ENCODE results near the gene NCOA7. TPM values are rescaled to one million over a fixed set of nuclear protein-coding genes. Genes with fewer than 3 reads are reported as not detected.
"Not testable (repeated sequence)": the region's sequence is repeated elsewhere in the genome, so short reads cannot be mapped to it uniquely, and the experiment has no call there.

The NCOA7 gene
- total RNA-seq, 1 donor from 2014 or later = 69.0 TPM

GRCh38 chr6:125848286-125848685 is 57.5 kb downstream of the NCOA7 start:
- ATAC-seq = not testable (repeated sequence)

GRCh38 chr6:125850361-125850760 is 59.6 kb downstream of the NCOA7 start:
- intact Hi-C loops (cut with DNase I) = no loop called here

More at GRCh38 chr6:125848286-125848685, 57.5 kb downstream of the NCOA7 start:
- DNase-seq (ENCODE audit: low spot score); intact Hi-C loops (cut with DNase I): not testable (repeated sequence)

GRCh38 chr6:125852587-125852986 is 61.8 kb downstream of the NCOA7 start:
- DNase-seq (ENCODE audit: low spot score) (no peak), ATAC-seq (no peak)
- intact Hi-C loops (cut with DNase I) = no loop called here

More at GRCh38 chr6:125850361-125850760, 59.6 kb downstream of the NCOA7 start:
- ATAC-seq (no peak), DNase-seq (ENCODE audit: low spot score) (no peak)

- intact Hi-C loops (cut with DNase I) = no loop called here
- no peak for ATAC-seq
- DNase-seq (ENCODE audit: low spot score) = no peak
These were observed 62.4 kb downstream of the NCOA7 start for GRCh38 chr6:125853168-125853567.

- intact Hi-C loops (cut with DNase I) = no loop called here
- ATAC-seq (no peak), DNase-seq (ENCODE audit: low spot score) (no peak)
These were observed 63.0 kb downstream of the NCOA7 start for GRCh38 chr6:125853756-125854155.

GRCh38 chr6:125854355-125854754 is 63.6 kb downstream of the NCOA7 start:
- intact Hi-C loops (cut with DNase I) = no loop called here
- DNase-seq (ENCODE audit: low spot score) = no peak
- no peak for ATAC-seq

GRCh38 chr6:125855783-125856182 is 65.0 kb downstream of the NCOA7 start:
- no peak for ATAC-seq
- DNase-seq (ENCODE audit: low spot score) = no peak
- intact Hi-C loops (cut with DNase I) = no loop called here

GRCh38 chr6:125857846-125858245 is 67.1 kb downstream of the NCOA7 start:
- ATAC-seq = no peak
- intact Hi-C loops (cut with DNase I) = no loop called here
- no peak for DNase-seq (ENCODE audit: low spot score)

- DNase-seq (ENCODE audit: low spot score) (no peak), ATAC-seq (peak; percentile 89)
- intact Hi-C loops (cut with DNase I) = no loop called here
These were observed 67.9 kb downstream of the NCOA7 start for GRCh38 chr6:125858427-125859320.

GRCh38 chr6:125859727-125860126 is 69.0 kb downstream of the NCOA7 start:
- DNase-seq (ENCODE audit: low spot score) (no peak), ATAC-seq (no peak)
- intact Hi-C loops (cut with DNase I) = no loop called here

- DNase-seq (ENCODE audit: low spot score) = no peak
- intact Hi-C loops (cut with DNase I) = no loop called here
- ATAC-seq = no peak
These were observed 72.3 kb downstream of the NCOA7 start for GRCh38 chr6:125863023-125863422.

GRCh38 chr6:125865015-125865414 is 74.3 kb downstream of the NCOA7 start:
- ATAC-seq (no peak), DNase-seq (ENCODE audit: low spot score) (no peak)
- intact Hi-C loops (cut with DNase I) = no loop called here

- ATAC-seq (no peak), DNase-seq (ENCODE audit: low spot score) (no peak)
- intact Hi-C loops (cut with DNase I) = no loop called here
These were observed 75.7 kb downstream of the NCOA7 start for GRCh38 chr6:125866433-125866832.

GRCh38 chr6:125867483-125867942 is 76.8 kb downstream of the NCOA7 start:
- DNase-seq (ENCODE audit: low spot score) = no peak
- peak; percentile 67 for ATAC-seq
- intact Hi-C loops (cut with DNase I) = no loop called here

GRCh38 chr6:125868252-125868651 is 77.5 kb downstream of the NCOA7 start:
- intact Hi-C loops (cut with DNase I) = no loop called here
- no peak for DNase-seq (ENCODE audit: low spot score)
- no peak for ATAC-seq

- ATAC-seq (peak; percentile 35), DNase-seq (ENCODE audit: low spot score) (no peak)
- intact Hi-C loops (cut with DNase I) = no loop called here
These were observed 78.1 kb downstream of the NCOA7 start for GRCh38 chr6:125868678-125869395.

GRCh38 chr6:125869427-125869826 is 78.7 kb downstream of the NCOA7 start:
- no peak for ATAC-seq
- intact Hi-C loops (cut with DNase I) = no loop called here
- no peak for DNase-seq (ENCODE audit: low spot score)

GRCh38 chr6:125871365-125871764 is 80.6 kb downstream of the NCOA7 start:
- no peak for ATAC-seq
- intact Hi-C loops (cut with DNase I) = no loop called here
- DNase-seq (ENCODE audit: low spot score) = no peak

GRCh38 chr6:125872259-125872921 is 81.6 kb downstream of the NCOA7 start:
- ATAC-seq (no peak), DNase-seq (ENCODE audit: low spot score) (no peak)
- intact Hi-C loops (cut with DNase I) = no loop called here

GRCh38 chr6:125882243-125882642 is 91.5 kb downstream of the NCOA7 start:
- no peak for DNase-seq (ENCODE audit: low spot score)
- intact Hi-C loops (cut with DNase I) = no loop called here
- no peak for ATAC-seq

All from sciatic nerve (tissue), 2 donors.